Activated T-cell treated with anti-CD3 and anti-CD28 coated beads for 4 hours (primary cell): ENCODE data around the gene LDHAL6B.
"Not testable (repeated sequence)": the region's sequence is repeated elsewhere in the genome, so short reads cannot be mapped to it uniquely, and the experiment has no call there.

ENCODE experiments used
- DNase-seq: peaks from one replicate; pipeline ENCODE4 v3.0.0-alpha.2; 2020

The LDHAL6B gene

DNA sequence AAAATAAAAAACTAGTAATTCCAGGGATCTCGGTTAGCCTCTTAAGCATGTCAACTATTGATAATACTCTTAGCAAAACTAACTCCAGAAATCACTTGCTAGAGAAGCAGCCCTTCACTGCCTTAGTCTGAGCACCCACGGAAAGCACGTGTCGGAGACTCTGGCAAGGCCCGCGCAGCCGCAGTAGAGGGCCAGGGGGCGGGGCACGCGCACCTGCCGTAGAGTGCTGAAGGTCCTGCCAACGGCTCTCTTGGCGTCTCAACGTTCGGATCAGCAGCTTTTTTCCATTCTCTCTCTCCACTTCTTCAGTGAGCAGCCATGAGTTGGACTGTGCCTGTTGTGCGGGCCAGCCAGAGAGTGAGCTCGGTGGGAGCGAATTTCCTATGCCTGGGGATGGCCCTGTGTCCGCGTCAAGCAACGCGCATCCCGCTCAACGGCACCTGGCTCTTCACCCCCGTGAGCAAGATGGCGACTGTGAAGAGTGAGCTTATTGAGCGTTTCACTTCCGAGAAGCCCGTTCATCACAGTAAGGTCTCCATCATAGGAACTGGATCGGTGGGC lies at the start of gene LDHAL6B:
Gene LDHAL6B (plus strand): TSS at position 221 of the 561 bp plus-strand sequence. CDS start 98 bp downstream, at position 319.
- DNase-seq = no peak

DNA sequence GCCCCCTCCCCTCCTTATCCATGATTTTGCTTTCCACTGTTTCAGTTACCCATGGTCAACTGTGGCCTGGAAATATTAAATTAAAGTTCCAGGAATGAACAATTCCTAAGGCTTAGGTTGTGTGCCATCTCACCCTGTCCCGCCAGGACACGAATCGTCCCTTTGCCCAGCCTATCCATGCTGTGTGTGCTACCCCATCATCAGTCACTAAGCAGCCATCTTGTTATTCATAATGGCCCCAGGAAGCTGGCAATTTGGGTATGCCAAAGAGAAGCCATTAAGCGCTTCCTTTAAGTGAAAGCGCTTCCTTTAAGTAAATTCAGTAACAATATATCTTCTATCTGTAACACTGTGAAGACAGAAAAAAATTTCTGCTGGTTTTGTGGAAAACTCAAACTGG lies 49.2 kb upstream of the LDHAL6B start:
- DNase-seq = no peak

DNA sequence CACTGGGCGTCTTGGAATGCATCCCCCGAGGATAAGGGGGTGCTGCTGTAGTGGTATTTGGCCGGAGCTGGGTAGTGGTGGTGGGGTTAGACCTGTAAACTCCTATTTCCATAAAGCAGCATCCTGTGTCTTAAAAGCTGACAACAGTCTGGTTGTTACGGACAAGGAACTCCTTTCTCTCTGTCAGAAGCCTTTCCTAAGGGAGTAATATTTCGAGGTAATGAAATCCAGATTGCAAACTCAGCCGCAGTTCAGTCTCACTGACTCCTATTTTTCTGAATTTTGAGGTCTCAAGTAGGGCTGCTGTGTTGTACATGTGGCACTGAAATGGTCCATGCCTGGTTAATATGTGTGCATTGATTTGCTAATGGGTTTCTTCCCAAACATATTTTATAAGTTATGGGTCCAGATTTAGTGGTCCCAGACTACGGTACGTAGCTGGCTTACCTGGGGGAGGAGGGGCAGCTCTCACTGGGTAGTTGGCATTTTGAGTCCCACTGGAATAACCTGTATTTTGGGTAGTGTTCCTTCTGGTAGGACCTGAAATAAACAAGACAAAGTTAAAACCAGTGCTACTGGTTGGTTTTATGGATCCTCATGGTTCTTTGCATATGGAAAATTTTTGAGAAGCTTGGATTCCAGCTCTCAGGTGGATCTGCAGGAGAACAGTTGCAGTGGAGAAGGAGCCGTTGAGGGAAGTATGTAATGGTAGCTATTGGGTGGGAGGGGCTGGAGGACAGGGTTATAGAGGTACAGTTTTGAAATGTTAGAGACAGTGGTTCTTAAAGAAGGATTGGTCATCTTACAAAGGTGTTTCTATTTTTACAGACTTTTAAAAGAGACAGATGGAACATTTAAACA lies 48.6 kb upstream of the LDHAL6B start:
- DNase-seq = no peak

DNA sequence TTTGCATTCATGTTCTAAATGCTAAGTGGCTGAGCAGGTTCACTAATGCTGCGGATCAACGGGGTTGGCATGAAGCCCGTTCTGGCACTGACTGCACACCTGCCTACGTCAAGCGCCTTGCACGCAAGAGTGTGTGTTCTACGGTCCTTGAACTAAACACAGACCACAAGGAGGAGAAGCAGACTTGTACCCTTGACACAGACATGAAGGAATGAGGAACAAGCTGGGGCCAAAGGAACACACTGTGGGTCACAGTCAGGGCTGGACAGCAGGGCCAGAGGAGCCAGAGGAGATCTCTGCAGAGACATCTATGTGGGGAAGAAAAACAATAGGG lies 48.0 kb upstream of the LDHAL6B start:
- no peak for DNase-seq

GRCh38 chr15:59159210-59159609 lies 47.4 kb upstream of the LDHAL6B start:
- no peak for DNase-seq

- no peak for DNase-seq
Observed at GRCh38 chr15:59160880-59161593, 45.6 kb upstream of the LDHAL6B start.

GRCh38 chr15:59162080-59162479 lies 44.6 kb upstream of the LDHAL6B start:
- not testable (repeated sequence) for DNase-seq

- DNase-seq = no peak
Observed at GRCh38 chr15:59165726-59166125, 40.9 kb upstream of the LDHAL6B start.

GRCh38 chr15:59166166-59166565 lies 40.5 kb upstream of the LDHAL6B start:
- no peak for DNase-seq

GRCh38 chr15:59166601-59167265 lies 39.9 kb upstream of the LDHAL6B start:
- no peak for DNase-seq

- no peak for DNase-seq
Observed at GRCh38 chr15:59168536-59168935, 38.1 kb upstream of the LDHAL6B start.

DNA sequence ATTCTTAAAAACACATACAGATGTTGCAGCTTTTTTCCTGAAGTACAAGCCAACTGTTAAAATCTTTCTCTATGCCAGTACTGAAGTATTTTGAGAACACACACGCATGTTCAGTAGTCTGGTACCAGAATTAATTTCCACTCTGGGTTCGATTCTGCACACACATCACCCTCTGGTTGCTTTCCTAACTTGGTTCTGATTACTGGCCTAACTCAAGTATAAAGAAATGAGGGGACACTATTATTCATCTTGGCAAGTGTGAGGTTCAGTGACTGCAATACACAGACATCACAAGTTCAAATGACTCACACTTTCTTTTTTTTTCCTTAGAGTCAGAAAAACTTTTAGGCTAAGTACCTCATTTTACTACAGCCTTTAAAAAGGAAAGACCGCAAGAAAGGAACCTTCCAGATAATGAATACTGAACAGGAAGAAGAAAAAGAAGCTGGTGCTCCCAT lies 37.4 kb upstream of the LDHAL6B start:
- DNase-seq = no peak

DNA sequence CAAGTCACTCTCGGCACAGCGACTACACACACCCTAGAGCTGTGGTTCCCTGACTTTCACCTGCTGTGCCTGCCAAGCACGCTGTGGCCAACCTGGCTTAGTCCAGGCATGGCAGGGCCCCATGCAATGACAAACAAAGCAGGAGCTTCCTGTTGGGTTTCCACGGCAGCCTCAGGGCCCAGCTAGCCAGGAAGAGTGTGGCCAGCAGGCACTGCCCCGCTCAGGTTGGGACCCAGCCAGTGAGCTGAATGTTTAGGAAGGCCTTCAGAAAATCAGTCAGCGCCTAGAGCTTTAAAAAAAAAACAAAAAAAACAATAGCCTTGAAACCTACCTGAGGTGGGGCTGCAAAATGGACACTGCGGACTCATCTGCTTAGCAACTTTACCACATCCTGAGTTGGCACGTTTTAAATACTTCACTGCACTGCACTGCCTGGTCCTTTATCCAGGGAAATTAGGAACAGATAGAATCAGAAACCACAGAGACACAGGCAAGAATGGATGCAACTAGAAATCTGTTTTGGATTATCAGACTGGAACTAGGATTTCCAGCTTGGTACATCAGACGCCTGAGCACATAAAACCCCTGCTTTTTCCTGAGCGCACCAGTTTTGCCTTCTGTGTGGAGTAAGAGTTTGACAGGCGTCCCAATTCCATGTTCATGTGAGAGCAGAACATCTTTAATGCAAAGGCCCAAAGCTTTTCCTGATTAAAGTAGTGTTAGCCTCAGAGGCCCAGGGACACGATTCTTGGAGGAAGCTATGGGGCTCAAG lies 36.2 kb upstream of the LDHAL6B start:
- DNase-seq = no peak

GRCh38 chr15:59171067-59171397 lies 35.6 kb upstream of the LDHAL6B start:
- no peak for DNase-seq

GRCh38 chr15:59172289-59172901 lies 34.2 kb upstream of the LDHAL6B start:
- DNase-seq = no peak

DNA sequence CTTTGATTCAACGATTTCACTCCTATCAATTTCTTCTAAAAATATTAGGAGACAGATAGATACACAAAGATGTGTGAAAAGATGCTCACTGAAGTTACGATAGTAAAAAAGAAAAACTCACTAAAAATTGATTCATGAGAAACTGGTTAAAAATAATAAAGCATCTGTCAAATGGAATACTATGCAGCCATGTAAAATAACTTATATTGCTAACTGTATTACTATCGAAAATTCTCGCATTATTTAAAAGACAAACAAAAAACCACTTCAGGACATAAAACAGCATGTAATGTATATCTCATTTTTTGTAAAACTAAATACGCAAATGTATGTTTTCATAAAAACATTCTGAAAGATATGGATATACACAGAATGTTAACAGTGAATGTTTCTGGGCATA lies 33.4 kb upstream of the LDHAL6B start:
- DNase-seq = no peak

GRCh38 chr15:59174151-59174834 lies 32.4 kb upstream of the LDHAL6B start:
- DNase-seq = no peak

DNA sequence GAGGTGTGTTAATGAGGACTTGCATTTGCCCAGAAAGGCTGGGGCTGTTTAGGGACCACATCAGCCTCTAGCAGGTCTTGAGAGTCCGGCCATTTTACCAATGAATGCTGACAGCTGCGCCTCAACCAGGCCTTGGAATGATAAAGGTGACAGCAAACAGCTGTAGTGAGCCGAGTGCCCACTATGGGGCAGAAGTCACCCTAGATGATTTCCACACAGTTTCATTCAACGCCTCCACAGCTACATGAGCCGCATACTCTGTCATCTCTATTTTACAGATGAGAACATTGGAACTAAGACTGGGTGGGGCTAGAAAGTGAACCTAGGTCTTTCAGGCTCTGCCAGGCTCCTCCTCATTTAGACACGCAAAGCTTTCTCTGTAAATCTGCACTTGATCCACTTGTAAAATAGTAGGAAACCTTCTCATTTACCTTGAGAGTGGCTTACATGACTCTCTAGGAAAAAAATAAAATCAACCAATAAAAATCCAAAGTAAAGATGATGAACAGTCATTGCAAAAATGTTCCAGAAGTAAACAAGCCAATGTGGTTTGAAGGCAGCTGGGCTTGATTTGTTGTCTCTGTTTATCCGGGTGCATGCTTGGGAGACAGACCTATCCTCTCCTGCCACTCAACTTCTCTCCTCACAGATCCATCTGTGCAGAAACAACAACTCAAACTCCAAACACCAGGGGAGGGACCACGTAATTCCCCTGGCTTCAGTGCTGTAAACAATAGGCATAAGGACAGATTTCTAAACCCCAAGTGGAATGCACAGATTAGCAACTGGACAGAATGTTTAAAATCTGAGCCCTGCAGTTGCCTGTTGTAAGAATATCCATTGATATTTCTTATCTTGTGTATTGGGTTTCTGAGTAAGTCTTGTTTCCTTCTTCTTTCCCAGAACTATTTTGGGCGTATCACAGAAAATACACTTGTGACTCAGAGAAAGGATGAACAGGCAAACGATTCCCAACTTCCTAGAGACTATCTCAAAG lies 31.5 kb upstream of the LDHAL6B start:
- no peak for DNase-seq

GRCh38 chr15:59176653-59177316 lies 29.9 kb upstream of the LDHAL6B start:
- DNase-seq = no peak

DNA sequence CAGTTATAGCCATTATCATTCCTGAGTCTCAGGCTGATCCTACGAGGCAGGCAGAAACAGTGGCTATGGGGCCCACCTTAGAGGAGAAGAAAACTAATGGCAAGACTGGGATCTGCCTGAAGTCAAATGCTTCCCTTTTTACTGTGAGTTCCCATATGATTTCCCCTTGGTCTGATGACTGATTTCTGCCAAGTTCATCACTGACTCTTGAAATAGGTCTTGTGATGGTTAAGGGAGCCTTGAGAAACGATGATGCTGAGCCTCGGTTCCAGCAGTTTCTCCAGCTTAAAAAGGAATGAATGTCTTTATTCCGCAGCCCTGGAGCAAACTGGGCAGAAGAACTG lies 29.4 kb upstream of the LDHAL6B start:
- no peak for DNase-seq
